Neutrophil (primary cell): ENCODE data around the gene FBXW7.

Experiments used
- H3K27ac ChIP-seq: fragments of 200-600 bp; sonication (generic); 2 replicates; pipeline ENCODE4 v1.5.1; 2016; ENCODE audit warnings: mild to moderate bottlenecking, moderate library complexity
- H3K27me3 ChIP-seq: fragments of 200-600 bp; sonication (generic); 2 replicates; pipeline ENCODE4 v1.6.0; 2016; ENCODE audit warnings: mild to moderate bottlenecking
- H3K36me3 ChIP-seq: fragments of 200-600 bp; sonication (generic); 2 replicates; pipeline ENCODE4 v1.5.1; 2017
- H3K4me1 ChIP-seq, 2 experiments: fragments of 200-600 bp in 1 of 2; sonication (generic) in 1 of 2; 1 replicate in 1 of 2; 2 replicates in 1 of 2; pipeline versions ENCODE4 v1.5.1 to v1.6.1; 2013 to 2016; ENCODE audit warnings: low read depth in 1 of 2, low read length in 1 of 2, mild to moderate bottlenecking in 1 of 2, moderate library complexity in 1 of 2; ENCODE audit not compliant: control insufficient read depth in 1 of 2, insufficient read depth in 1 of 2
- H3K4me3 ChIP-seq, 2 experiments: fragments of 200-600 bp in 1 of 2; sonication (generic) in 1 of 2; 1 replicate in 1 of 2; 2 replicates in 1 of 2; pipeline ENCODE4 v1.5.1; 2013 to 2016; ENCODE audit warnings: low read depth in 1 of 2, low read length in 1 of 2, mild to moderate bottlenecking in 1 of 2, moderate library complexity in 1 of 2
- H3K9me3 ChIP-seq: fragments of 200-600 bp; sonication (generic); 2 replicates; pipeline ENCODE4 v1.5.1; 2016
- TF ChIP-seq, protein P1 (sequence below): fragments of 200-600 bp; sonication (generic); IDR thresholded peaks from 2 replicates; pipeline ENCODE4 v1.5.1; 2016; ENCODE audit warnings: antibody characterized with exemption

The FBXW7 gene

GRCh38 chr4:152430507-152430906 is 105.4 kb downstream of the FBXW7 start:
- Histone ChIP-seq H3K27ac (no peak overlapping the region), H3K4me3 (no peak overlapping the region), H3K9me3 (no peaks in the 10 kb centered on the region), H3K36me3 (no peaks in the 10 kb centered on the region), H3K27me3 (no peaks in the 10 kb centered on the region), H3K4me1 (peaks cover 7 to 16% of the 10 kb centered on the region in 2 experiments)
- TF ChIP-seq, protein P1, sequence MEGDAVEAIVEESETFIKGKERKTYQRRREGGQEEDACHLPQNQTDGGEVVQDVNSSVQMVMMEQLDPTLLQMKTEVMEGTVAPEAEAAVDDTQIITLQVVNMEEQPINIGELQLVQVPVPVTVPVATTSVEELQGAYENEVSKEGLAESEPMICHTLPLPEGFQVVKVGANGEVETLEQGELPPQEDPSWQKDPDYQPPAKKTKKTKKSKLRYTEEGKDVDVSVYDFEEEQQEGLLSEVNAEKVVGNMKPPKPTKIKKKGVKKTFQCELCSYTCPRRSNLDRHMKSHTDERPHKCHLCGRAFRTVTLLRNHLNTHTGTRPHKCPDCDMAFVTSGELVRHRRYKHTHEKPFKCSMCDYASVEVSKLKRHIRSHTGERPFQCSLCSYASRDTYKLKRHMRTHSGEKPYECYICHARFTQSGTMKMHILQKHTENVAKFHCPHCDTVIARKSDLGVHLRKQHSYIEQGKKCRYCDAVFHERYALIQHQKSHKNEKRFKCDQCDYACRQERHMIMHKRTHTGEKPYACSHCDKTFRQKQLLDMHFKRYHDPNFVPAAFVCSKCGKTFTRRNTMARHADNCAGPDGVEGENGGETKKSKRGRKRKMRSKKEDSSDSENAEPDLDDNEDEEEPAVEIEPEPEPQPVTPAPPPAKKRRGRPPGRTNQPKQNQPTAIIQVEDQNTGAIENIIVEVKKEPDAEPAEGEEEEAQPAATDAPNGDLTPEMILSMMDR, result no peak

GRCh38 chr4:152427981-152428380 is 107.9 kb downstream of the FBXW7 start:
- no peaks in the 10 kb centered on the region for H3K36me3 ChIP-seq
- no peak overlapping the region for H3K27ac ChIP-seq
- TF ChIP-seq, protein P1, result no peak
- no peaks in the 10 kb centered on the region for H3K27me3 ChIP-seq
- peaks cover 22 to 29% of the 10 kb centered on the region in 2 experiments for H3K4me1 ChIP-seq
- H3K9me3 ChIP-seq, result no peaks in the 10 kb centered on the region
- H3K4me3 ChIP-seq, result no peak overlapping the region

DNA sequence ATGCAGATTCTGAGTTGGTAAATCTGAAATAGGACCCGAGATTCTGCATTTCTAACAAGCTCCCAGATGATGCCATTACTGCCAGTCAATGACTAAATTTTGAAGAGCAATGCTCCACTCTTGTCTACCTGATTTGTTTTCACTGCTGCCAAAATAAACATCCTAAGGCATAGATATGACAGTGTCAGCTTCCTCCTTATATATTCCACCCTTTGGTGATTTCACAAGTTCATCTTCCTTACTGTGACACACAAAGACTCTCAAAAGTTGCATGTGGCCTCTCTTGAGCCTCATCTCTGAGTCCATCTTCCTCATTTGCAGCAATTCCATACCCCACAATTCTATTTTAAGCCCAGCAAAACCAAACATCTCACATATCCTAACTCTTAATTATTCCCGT is 110.9 kb downstream of the FBXW7 start:
- Histone ChIP-seq H3K4me1 (peaks cover 14 to 18% of the 10 kb centered on the region in 2 experiments), H3K4me3 (no peak overlapping the region), H3K36me3 (no peaks in the 10 kb centered on the region), H3K27ac (peak overlapping the region; percentile 73), H3K27me3 (no peaks in the 10 kb centered on the region), H3K9me3 (no peaks in the 10 kb centered on the region)
- TF ChIP-seq, protein P1, result no peak

DNA sequence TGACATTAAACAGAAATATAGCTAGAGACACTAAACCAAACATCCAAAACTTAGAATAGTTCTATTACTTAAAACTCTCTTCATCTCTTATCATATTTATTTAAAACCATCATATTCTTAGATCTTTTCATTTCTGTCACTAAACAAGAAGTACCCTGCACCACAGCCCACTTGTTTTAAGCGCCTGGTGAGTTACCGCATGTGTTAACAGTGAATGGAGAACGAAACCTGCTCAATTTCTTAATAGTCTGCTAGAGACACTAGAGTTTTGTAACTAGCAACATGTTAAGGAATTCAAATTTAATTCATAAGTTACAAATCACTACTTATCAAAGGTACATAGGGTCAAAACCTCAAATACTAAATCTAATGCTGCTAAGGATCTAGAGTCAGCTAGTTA is 111.5 kb downstream of the FBXW7 start:
- H3K27me3 ChIP-seq, result no peaks in the 10 kb centered on the region
- H3K27ac ChIP-seq, result peak overlapping the region; percentile 73
- TF ChIP-seq, protein P1, result no peak
- H3K36me3 ChIP-seq, result no peaks in the 10 kb centered on the region
- no peak overlapping the region for H3K4me3 ChIP-seq
- no peaks in the 10 kb centered on the region for H3K9me3 ChIP-seq
- H3K4me1 ChIP-seq, result peaks cover 14 to 18% of the 10 kb centered on the region in 2 experiments

DNA sequence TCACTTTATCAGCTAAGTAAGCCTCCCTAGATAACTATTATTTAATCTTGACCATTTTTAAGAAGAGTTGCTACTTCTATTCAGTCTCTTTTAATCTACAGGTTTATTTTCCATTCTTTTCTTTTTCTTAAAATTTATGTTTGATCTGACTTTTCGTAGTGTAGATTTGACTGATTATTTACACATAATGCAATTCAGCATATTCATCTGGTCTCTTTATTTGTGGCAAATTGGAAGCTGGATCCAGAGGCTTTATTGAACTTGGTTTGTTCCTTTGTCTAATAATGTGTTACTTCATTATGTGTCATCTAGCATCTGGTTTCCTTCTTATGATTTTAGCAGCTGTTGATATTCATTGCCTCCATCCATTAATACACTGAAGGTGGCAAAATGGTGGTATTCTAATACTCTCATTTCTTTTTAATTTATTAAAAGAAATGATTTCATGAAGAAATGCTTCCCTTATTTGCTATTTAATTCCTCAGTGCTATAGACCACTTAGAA is 113.0 kb downstream of the FBXW7 start:
- TF ChIP-seq, protein P1, result no peak
- no peaks in the 10 kb centered on the region for H3K9me3 ChIP-seq
- H3K27me3 ChIP-seq, result no peaks in the 10 kb centered on the region

DNA sequence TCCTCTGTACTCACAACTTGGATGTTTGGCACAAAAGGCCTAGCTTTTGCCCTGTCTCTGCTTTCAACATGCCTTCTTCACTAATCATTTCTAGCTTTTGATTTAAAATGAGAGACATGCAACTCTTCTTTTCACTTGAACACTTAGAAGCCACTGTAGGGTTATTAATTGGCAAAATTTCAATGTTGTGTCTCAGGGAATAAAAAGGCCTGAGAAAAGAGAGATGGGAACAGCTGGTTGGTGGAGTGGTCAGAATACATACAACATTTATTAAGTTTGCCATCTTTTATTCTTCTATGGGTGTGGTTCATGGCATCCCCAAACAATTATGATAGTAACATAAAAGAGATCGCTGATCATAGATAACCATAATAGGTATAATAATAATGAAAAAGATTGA is 114.3 kb downstream of the FBXW7 start:
- Histone ChIP-seq H3K9me3 (no peaks in the 10 kb centered on the region), H3K27ac (no peak overlapping the region), H3K4me3 (no peak overlapping the region), H3K4me1 (peaks cover 14 to 18% of the 10 kb centered on the region in 2 experiments), H3K27me3 (no peaks in the 10 kb centered on the region), H3K36me3 (no peaks in the 10 kb centered on the region)
- TF ChIP-seq, protein P1, result no peak

More for the DNA sequence above, 113.0 kb downstream of the FBXW7 start:
- H3K4me3 ChIP-seq, result no peak overlapping the region
- peaks cover 14 to 18% of the 10 kb centered on the region in 2 experiments for H3K4me1 ChIP-seq
- no peaks in the 10 kb centered on the region for H3K36me3 ChIP-seq
- no peak overlapping the region for H3K27ac ChIP-seq
